ENCODE results near the gene MAP4K4. TPM values are rescaled to one million over a fixed set of nuclear protein-coding genes. Genes with fewer than 3 reads are reported as not detected.
A peak's percentile ranks its signal among the peaks of the same experiment; 100 is the strongest.

The MAP4K4 gene
- total RNA-seq, 8 experiments from 2014 or later = 72.4 to 551 (median 123) TPM

- Histone ChIP-seq H3K4me3 (no peak overlapping the region), H3K27ac (no peak overlapping the region), H3K4me1 (replicated peaks in 1 of 2) (peaks cover 5 to 6% of the 10 kb centered on the region in 2 donors)
- 87 to 100% (median 97%) methylated on average over 2 to 7 of the region's 7 CpGs; no CpG with 5 or more reads in 1 of the 10 experiments for WGBS, 10 experiments
- in situ Hi-C loops (cut with MboI; ENCODE audit: low pct_unique_long_range_greater_than_20kb in 2 of 9, low sequenced_read_pairs in 9 of 9, unreplicated experiment in 9 of 9) = loop anchor here in 1 of 9 experiments (25.0 kb wide), 1 partner anchor 300 kb away; no protein-coding TSS in a partner anchor
- ATAC-seq (replicated peaks in 6 of 8) = no peak
Measured at GRCh38 chr2:101812226-101812625, 114.7 kb downstream of the MAP4K4 start.

GRCh38 chr2:101814752-101815151, 117.2 kb downstream of the MAP4K4 start:
- WGBS, 10 experiments = 75 to 100% (median 96%) methylated on average over 1 to 2 of the region's 2 CpGs
- H3K4me3 ChIP-seq = no peak overlapping the region
- peaks cover 16% of the 10 kb centered on the region in 2 donors for H3K4me1 ChIP-seq (replicated peaks in 1 of 2)
- in situ Hi-C loops (cut with MboI; ENCODE audit: low pct_unique_long_range_greater_than_20kb in 2 of 9, low sequenced_read_pairs in 9 of 9, unreplicated experiment in 9 of 9) = loop anchor here in 1 of 9 experiments (25.0 kb wide), 1 partner anchor 302 kb away; no protein-coding TSS in a partner anchor
- no peak for ATAC-seq (replicated peaks in 6 of 8)
- no peak overlapping the region for H3K27ac ChIP-seq

- Histone ChIP-seq H3K4me1 (replicated peaks in 1 of 2) (peaks cover 12 to 15% of the 10 kb centered on the region in 2 donors), H3K27ac (no peak overlapping the region), H3K4me3 (no peak overlapping the region)
- in situ Hi-C loops (cut with MboI; ENCODE audit: low pct_unique_long_range_greater_than_20kb in 2 of 9, low sequenced_read_pairs in 9 of 9, unreplicated experiment in 9 of 9) = loop anchor here in 1 of 9 experiments (25.0 kb wide), 1 partner anchor 303 kb away; no protein-coding TSS in a partner anchor
- 88 to 100% (median 99%) methylated on average over 2 to 3 of the region's 3 CpGs for whole genome bisulfite sequencing, 10 experiments
- ATAC-seq (replicated peaks in 6 of 8) = no peak
Measured at GRCh38 chr2:101815154-101815553, 117.6 kb downstream of the MAP4K4 start.

GRCh38 chr2:101815739-101816391, 118.4 kb downstream of the MAP4K4 start:
- Histone ChIP-seq H3K4me3 (no peak overlapping the region), H3K27ac (no peak overlapping the region), H3K4me1 (replicated peaks in 1 of 2) (peaks cover 11 to 15% of the 10 kb centered on the region in 2 donors)
- WGBS, 10 experiments = 46 to 96% (median 83%) methylated on average over 2 to 13 of the region's 14 CpGs; no CpG with 5 or more reads in 1 of the 10 experiments
- ATAC-seq (replicated peaks in 6 of 8) = peak in 1 of 8 experiments; percentile 5
- in situ Hi-C loops (cut with MboI; ENCODE audit: low pct_unique_long_range_greater_than_20kb in 2 of 9, low sequenced_read_pairs in 9 of 9, unreplicated experiment in 9 of 9) = loop anchor here in 1 of 9 experiments (25.0 kb wide), 1 partner anchor 304 kb away; no protein-coding TSS in a partner anchor

- ATAC-seq (replicated peaks in 6 of 8) = no peak
- H3K27ac ChIP-seq = no peak overlapping the region
- 43 to 100% (median 88%) methylated on average over 1 to 4 of the region's 4 CpGs; no CpG with 5 or more reads in 2 of the 10 experiments for WGBS, 10 experiments
- H3K4me1 ChIP-seq (replicated peaks in 1 of 2) = peaks cover 11 to 15% of the 10 kb centered on the region in 2 donors
- H3K4me3 ChIP-seq = no peak overlapping the region
- in situ Hi-C loops (cut with MboI; ENCODE audit: low pct_unique_long_range_greater_than_20kb in 2 of 9, low sequenced_read_pairs in 9 of 9, unreplicated experiment in 9 of 9) = loop anchor here in 1 of 9 experiments (25.0 kb wide), 1 partner anchor 304 kb away; no protein-coding TSS in a partner anchor
Measured at GRCh38 chr2:101816598-101816997, 119.1 kb downstream of the MAP4K4 start.

GRCh38 chr2:101817481-101817880, 120.0 kb downstream of the MAP4K4 start:
- no peak overlapping the region for H3K27ac ChIP-seq
- WGBS, 10 experiments = 71 to 100% (median 92%) methylated on average over 1 to 6 of the region's 6 CpGs; no CpG with 5 or more reads in 2 of the 10 experiments
- H3K4me1 ChIP-seq (replicated peaks in 1 of 2) = peaks cover 11 to 15% of the 10 kb centered on the region in 2 donors
- H3K4me3 ChIP-seq = no peak overlapping the region
- no peak for ATAC-seq (replicated peaks in 6 of 8)
- in situ Hi-C loops (cut with MboI; ENCODE audit: low pct_unique_long_range_greater_than_20kb in 2 of 9, low sequenced_read_pairs in 9 of 9, unreplicated experiment in 9 of 9) = loop anchor here in 1 of 9 experiments (25.0 kb wide), 1 partner anchor 305 kb away; no protein-coding TSS in a partner anchor

GRCh38 chr2:101818531-101819451, 121.3 kb downstream of the MAP4K4 start:
- Histone ChIP-seq H3K4me1 (replicated peaks in 1 of 2) (peaks cover 11 to 15% of the 10 kb centered on the region in 2 donors), H3K4me3 (no peak overlapping the region), H3K27ac (no peak overlapping the region)
- WGBS, 10 experiments = 20% methylated on average over 1 of the region's 1 CpG; no CpG with 5 or more reads in 9 of the 10 experiments
- in situ Hi-C loops (cut with MboI; ENCODE audit: low pct_unique_long_range_greater_than_20kb in 2 of 9, low sequenced_read_pairs in 9 of 9, unreplicated experiment in 9 of 9) = loop anchor here in 1 of 9 experiments (25.0 kb wide), 1 partner anchor 306 kb away; no protein-coding TSS in a partner anchor
- peak in 6 of 8 experiments; percentile 3 to 61 (median 53) for ATAC-seq (replicated peaks in 6 of 8)

GRCh38 chr2:101820519-101820918, 123.0 kb downstream of the MAP4K4 start:
- in situ Hi-C loops (cut with MboI; ENCODE audit: low pct_unique_long_range_greater_than_20kb in 2 of 9, low sequenced_read_pairs in 9 of 9, unreplicated experiment in 9 of 9) = loop anchor here in 1 of 9 experiments (25.0 kb wide), 1 partner anchor 308 kb away; no protein-coding TSS in a partner anchor

GRCh38 chr2:101821059-101821805, 123.7 kb downstream of the MAP4K4 start:
- ATAC-seq (replicated peaks in 6 of 8) = peak in 2 of 8 experiments; percentile 5 to 9
- Histone ChIP-seq H3K27ac (no peak overlapping the region), H3K4me1 (replicated peaks in 1 of 2) (peaks cover 11 to 15% of the 10 kb centered on the region in 2 donors), H3K4me3 (no peak overlapping the region)
- 60 to 100% (median 90%) methylated on average over 1 to 3 of the region's 3 CpGs; no CpG with 5 or more reads in 1 of the 10 experiments for WGBS, 10 experiments
- in situ Hi-C loops (cut with MboI; ENCODE audit: low pct_unique_long_range_greater_than_20kb in 2 of 9, low sequenced_read_pairs in 9 of 9, unreplicated experiment in 9 of 9) = loop anchor here in 1 of 9 experiments (25.0 kb wide), 1 partner anchor 309 kb away; no protein-coding TSS in a partner anchor

More at GRCh38 chr2:101820519-101820918, 123.0 kb downstream of the MAP4K4 start:
- H3K4me3 ChIP-seq = no peak overlapping the region
- 50 to 67% (median 61%) methylated on average over 1 to 3 of the region's 4 CpGs; no CpG with 5 or more reads in 6 of the 10 experiments for WGBS, 10 experiments
- no peak overlapping the region for H3K27ac ChIP-seq
- peaks cover 11 to 15% of the 10 kb centered on the region in 2 donors for H3K4me1 ChIP-seq (replicated peaks in 1 of 2)
- peak; percentile 6 to 76 (median 58) for ATAC-seq (replicated peaks in 6 of 8)

GRCh38 chr2:101821828-101822458, 124.4 kb downstream of the MAP4K4 start:
- in situ Hi-C loops (cut with MboI; ENCODE audit: low pct_unique_long_range_greater_than_20kb in 2 of 9, low sequenced_read_pairs in 9 of 9, unreplicated experiment in 9 of 9) = loop anchor here in 1 of 9 experiments (25.0 kb wide), 1 partner anchor 310 kb away; no protein-coding TSS in a partner anchor
- peaks cover 11 to 15% of the 10 kb centered on the region in 2 donors for H3K4me1 ChIP-seq (replicated peaks in 1 of 2)
- WGBS, 10 experiments = 79 to 96% (median 91%) methylated on average over 4 to 6 of the region's 6 CpGs; no CpG with 5 or more reads in 1 of the 10 experiments

GRCh38 chr2:101823347-101823791, 125.9 kb downstream of the MAP4K4 start:
- Histone ChIP-seq H3K4me3 (no peak overlapping the region), H3K27ac (no peak overlapping the region), H3K4me1 (replicated peaks in 1 of 2) (peaks cover 9 to 11% of the 10 kb centered on the region in 2 donors)
- peak in 4 of 8 experiments; percentile 32 to 51 (median 35) for ATAC-seq (replicated peaks in 6 of 8)
- in situ Hi-C loops (cut with MboI; ENCODE audit: low pct_unique_long_range_greater_than_20kb in 2 of 9, low sequenced_read_pairs in 9 of 9, unreplicated experiment in 9 of 9) = loop anchor here in 1 of 9 experiments (25.0 kb wide), 1 partner anchor 311 kb away; no protein-coding TSS in a partner anchor
- 31 to 62% (median 58%) methylated on average over 1 to 13 of the region's 14 CpGs; no CpG with 5 or more reads in 4 of the 10 experiments for WGBS, 10 experiments

More at GRCh38 chr2:101821828-101822458, 124.4 kb downstream of the MAP4K4 start:
- Histone ChIP-seq H3K4me3 (no peak overlapping the region), H3K27ac (no peak overlapping the region)
- ATAC-seq (replicated peaks in 6 of 8) = peak in 1 of 8 experiments; percentile 8
